Measurements from ENCODE around the gene MEIKIN. TPM values are rescaled to one million over a fixed set of nuclear protein-coding genes. Genes with fewer than 3 reads are reported as not detected.

The MEIKIN gene
- total RNA-seq, 1 experiment from 2014 or later, result not detected

GRCh38 chr5:131795879-131796792 is 149.3 kb downstream of the MEIKIN start:
- TF ChIP-seq POLR2AphosphoS5 (IDR thresholded peaks at IDR 0.05; ENCODE audit: low read depth, low read length) (no peak), CTCF (IDR thresholded peaks at IDR 0.05) (no peak), SIN3A (IDR thresholded peaks at IDR 0.05; ENCODE audit: borderline replicate concordance, insufficient read depth, low read depth, low read length) (no peak)
- H3K36me3 ChIP-seq (ENCODE audit: control insufficient read depth, insufficient read depth, low read length), result peaks cover 3% of the 10 kb centered on the region
- H3K27me3 ChIP-seq (ENCODE audit: control insufficient read depth, insufficient read depth, low read length), result no peaks in the 10 kb centered on the region
- peak overlapping the region; percentile 96 to 99 for H3K4me3 ChIP-seq (ENCODE audit: low read depth in 2 of 2, low read length in 2 of 2)
- H3K9me3 ChIP-seq (ENCODE audit: control insufficient read depth, insufficient read depth, low read depth, low read length), result no peaks in the 10 kb centered on the region
- peaks cover 21% of the 10 kb centered on the region for H3K4me1 ChIP-seq (ENCODE audit: control insufficient read depth, insufficient read depth, low read length)
- peak; percentile 55 for ATAC-seq
- in situ Hi-C loops (cut with HindIII; ENCODE audit: low pct_unique_long_range_greater_than_20kb, low sequenced_read_pairs) (no loop called here), intact Hi-C loops (cut with micrococcal nuclease; ENCODE audit: unreplicated experiment) (no loop called here)
- no TSS peak for BruUV-seq (replicated peaks)
- POLR2A ChIA-PET, result no interaction called here
- CTCF ChIA-PET, result no interaction called here
- H3K27ac ChIP-seq (ENCODE audit: low read length), result peak overlapping the region; percentile 96
- DNase-seq (ENCODE audit: low read depth, low spot score), result no peak

GRCh38 chr5:131795228-131795627 is 150.2 kb downstream of the MEIKIN start:
- Histone ChIP-seq H3K27me3 (ENCODE audit: control insufficient read depth, insufficient read depth, low read length) (no peaks in the 10 kb centered on the region), H3K9me3 (ENCODE audit: control insufficient read depth, insufficient read depth, low read depth, low read length) (no peaks in the 10 kb centered on the region), H3K36me3 (ENCODE audit: control insufficient read depth, insufficient read depth, low read length) (peaks cover 3% of the 10 kb centered on the region), H3K27ac (ENCODE audit: low read length) (peak overlapping the region; percentile 96), H3K4me3 (ENCODE audit: low read depth in 2 of 2, low read length in 2 of 2) (peak overlapping the region; percentile 96 to 99; a peak in 3 of 4 replicates), H3K4me1 (ENCODE audit: control insufficient read depth, insufficient read depth, low read length) (peaks cover 21% of the 10 kb centered on the region)
- intact Hi-C loops (cut with micrococcal nuclease; ENCODE audit: unreplicated experiment) (no loop called here), in situ Hi-C loops (cut with HindIII; ENCODE audit: low pct_unique_long_range_greater_than_20kb, low sequenced_read_pairs) (no loop called here)
- DNase-seq (ENCODE audit: low read depth, low spot score) (no peak), ATAC-seq (no peak)
- BruUV-seq (replicated peaks), result no TSS peak
- TF ChIP-seq POLR2AphosphoS5 (IDR thresholded peaks at IDR 0.05; ENCODE audit: low read depth, low read length), result no peak
- TF ChIP-seq REST (IDR thresholded peaks at IDR 0.05; ENCODE audit: insufficient read depth in 1 of 2, low read depth in 2 of 2, low read length in 1 of 2), result no peak
- no peak for TF ChIP-seq TCF7L2 (IDR thresholded peaks at IDR 0.05; ENCODE audit: low read depth, low read length)
- TF ChIP-seq SIN3A (IDR thresholded peaks at IDR 0.05; ENCODE audit: borderline replicate concordance, insufficient read depth, low read depth, low read length), result no peak
- TF ChIP-seq CTCF (IDR thresholded peaks at IDR 0.05), result no peak
- POLR2A ChIA-PET, result no interaction called here
- CTCF ChIA-PET, result interaction anchor here (0.7 kb wide), 1 partner anchor 10 kb away, joined by 3 read pairs; no protein-coding TSS in a partner anchor

Measured in Panc1 (cell line).